ENCODE results near the gene EEF1AKMT1.

EEF1AKMT1 gene

DNA sequence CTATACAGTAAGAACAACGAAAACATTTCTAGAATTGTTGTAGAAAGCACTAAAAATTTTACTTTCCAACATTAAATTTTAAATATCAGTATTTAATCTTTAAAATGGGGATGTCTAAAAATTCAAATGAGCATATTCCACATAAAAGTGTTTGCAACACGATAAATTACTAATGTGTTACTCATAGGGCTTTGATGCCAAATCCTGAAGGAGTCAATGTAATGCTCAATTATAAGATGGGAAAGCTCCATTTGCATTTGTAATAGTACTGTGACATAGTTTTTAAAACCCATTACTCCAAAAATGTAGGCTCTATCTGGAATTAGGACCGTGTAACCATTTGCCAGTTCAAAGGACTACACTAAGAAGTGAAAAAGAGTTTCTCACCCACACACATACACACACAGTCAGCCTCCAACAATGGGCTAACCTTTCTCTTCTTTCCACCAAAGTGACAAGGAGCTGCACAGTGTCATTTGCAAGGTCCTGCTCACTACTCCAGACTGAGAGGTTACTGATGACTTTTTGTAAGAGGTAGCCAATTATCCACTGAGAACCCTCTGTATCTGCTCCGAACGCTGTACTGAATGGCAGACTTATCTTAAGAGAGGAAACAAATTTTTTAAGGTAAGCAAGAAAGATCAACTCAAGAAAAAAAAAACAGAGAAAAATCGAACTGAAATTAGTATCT is 26.1 kb upstream of the EEF1AKMT1 start:
- FAIRE-seq (no peak), DNase-seq (ENCODE audit: insufficient read length) (no peak)
- no peak for TF ChIP-seq POLR2A (IDR thresholded peaks at IDR 0.05; ENCODE audit: low read depth, low read length)
- no peak for TF ChIP-seq TAF1 (IDR thresholded peaks at IDR 0.05; ENCODE audit: borderline replicate concordance, low read depth, low read length)
- TF ChIP-seq POLR2AphosphoS5 (IDR thresholded peaks at IDR 0.05; ENCODE audit: low read depth, low read length): no peak

DNA sequence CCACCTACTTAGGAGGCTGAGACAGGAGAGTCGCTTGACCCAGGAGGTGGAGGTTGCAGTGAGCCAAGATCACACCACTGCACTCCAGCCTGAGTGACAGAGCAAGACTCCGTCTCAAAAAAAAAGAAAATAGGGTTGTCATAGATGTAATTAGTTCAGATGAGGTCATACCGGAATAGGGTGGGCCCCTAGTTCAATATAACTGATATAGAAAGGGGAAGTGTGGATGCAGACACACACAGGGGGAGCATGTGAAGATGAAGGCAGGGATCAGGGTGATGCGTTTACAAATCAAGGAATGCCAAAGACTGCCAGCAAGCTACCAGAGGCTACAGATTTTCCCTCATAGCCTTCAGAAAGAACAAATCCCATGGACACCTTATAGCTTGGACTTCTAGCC is 24.3 kb upstream of the EEF1AKMT1 start:
- FAIRE-seq (no peak), DNase-seq (ENCODE audit: insufficient read length) (no peak)
- TF ChIP-seq POLR2A (IDR thresholded peaks at IDR 0.05; ENCODE audit: low read depth, low read length) (no peak), POLR2AphosphoS5 (IDR thresholded peaks at IDR 0.05; ENCODE audit: low read depth, low read length) (no peak), TAF1 (IDR thresholded peaks at IDR 0.05; ENCODE audit: borderline replicate concordance, low read depth, low read length) (no peak)

DNA sequence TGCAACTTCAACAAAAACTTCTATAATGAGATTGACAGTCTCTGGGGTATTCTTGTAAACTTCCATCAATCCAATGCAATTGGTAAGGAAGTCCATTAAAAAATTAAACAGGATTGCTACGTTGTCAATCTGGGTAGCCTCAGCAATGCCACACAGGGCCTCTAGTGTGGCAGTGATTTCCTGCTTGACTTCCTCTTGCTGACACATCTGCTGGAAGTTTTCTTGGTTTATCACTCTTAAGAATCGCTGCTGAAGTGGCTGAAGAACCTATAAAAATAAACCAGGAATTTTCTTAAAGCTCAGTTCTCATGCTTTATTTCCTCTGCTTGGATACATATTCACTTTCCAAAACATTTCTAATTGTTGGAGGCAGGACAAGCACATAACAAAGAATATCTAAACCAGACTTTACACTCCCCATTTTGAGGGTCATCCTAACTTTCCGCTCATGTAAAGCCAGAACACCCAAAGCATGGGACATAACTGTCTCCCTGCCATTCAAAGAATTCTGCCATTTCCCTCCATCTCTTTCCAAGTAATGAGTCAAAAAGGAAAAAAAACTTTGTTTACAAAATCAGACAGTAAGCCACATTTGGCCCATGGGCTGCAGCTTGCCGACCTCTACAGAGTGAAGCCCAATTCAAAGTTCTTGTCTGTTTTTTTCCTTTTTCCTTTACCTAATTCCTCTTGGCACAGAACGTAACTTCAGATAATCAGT is 23.2 kb upstream of the EEF1AKMT1 start:
- FAIRE-seq (no peak), DNase-seq (ENCODE audit: insufficient read length) (no peak)
- TF ChIP-seq POLR2AphosphoS5 (IDR thresholded peaks at IDR 0.05; ENCODE audit: low read depth, low read length): no peak

DNA sequence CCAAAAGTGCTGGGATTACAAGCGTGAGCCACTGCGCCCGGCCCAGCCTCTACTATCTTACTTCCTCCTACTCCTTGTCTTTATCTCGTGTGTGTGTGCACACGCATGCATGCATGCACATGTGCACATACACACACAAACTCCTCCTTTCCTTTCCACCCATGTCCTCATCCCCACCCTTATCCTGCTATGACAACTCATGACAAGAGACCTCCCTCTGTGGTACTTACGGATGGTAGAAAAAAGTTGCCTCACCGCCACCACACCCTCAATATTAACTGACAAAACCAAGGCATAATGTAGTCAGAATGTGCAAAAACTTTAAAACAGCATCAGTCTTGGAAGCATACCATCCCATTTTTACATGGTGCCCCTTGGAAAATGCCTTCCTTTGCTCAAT is 15.9 kb upstream of the EEF1AKMT1 start:
- no peak for DNase-seq (ENCODE audit: insufficient read length)
- no peak for FAIRE-seq
- TF ChIP-seq TAF1 (IDR thresholded peaks at IDR 0.05; ENCODE audit: borderline replicate concordance, low read depth, low read length) (no peak), POLR2A (IDR thresholded peaks at IDR 0.05; ENCODE audit: low read depth, low read length) (no peak), POLR2AphosphoS5 (IDR thresholded peaks at IDR 0.05; ENCODE audit: low read depth, low read length) (no peak)

DNA sequence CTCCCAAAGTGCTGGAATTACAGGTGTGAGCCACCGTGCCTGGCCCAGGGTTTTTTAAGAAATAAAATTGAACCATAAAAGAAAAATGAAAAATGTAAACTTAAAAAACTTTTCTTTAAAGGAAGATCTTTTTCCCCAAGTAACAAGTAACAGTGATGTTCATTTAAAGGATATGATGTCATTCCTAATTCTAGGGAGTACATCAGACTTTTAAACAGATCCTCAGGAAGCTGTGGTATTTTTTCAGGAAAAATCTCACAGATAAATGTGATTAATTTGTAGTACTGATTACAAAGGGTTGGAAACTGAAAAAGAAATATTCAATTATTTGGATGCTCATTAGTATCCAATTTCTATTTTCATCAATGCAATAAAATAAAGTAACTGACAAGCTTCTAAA is 14.6 kb upstream of the EEF1AKMT1 start:
- FAIRE-seq (no peak), DNase-seq (ENCODE audit: insufficient read length) (no peak)
- TF ChIP-seq TAF1 (IDR thresholded peaks at IDR 0.05; ENCODE audit: borderline replicate concordance, low read depth, low read length): no peak
- TF ChIP-seq POLR2A (IDR thresholded peaks at IDR 0.05; ENCODE audit: low read depth, low read length): no peak
- no peak for TF ChIP-seq POLR2AphosphoS5 (IDR thresholded peaks at IDR 0.05; ENCODE audit: low read depth, low read length)

DNA sequence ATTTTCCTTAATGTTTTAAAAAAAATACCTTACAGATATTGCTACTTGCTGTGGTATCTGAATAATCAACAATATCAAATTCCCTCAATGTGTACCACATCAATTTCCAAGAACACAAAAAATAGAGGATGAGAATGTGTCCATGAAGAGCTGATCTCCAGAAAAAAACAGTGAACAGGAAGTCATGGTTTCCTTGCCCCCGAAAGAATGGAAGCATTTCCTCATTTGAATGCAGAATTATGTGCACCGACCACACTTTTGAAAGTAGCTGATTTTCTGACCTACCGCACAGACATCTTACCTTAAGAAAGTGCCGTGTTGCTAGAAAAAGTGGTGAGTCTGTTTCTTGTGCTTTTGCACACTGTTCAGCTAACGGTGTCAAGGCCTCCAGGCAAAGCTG is 13.4 kb upstream of the EEF1AKMT1 start:
- DNase-seq (ENCODE audit: insufficient read length): no peak
- no peak for FAIRE-seq
- TF ChIP-seq POLR2AphosphoS5 (IDR thresholded peaks at IDR 0.05; ENCODE audit: low read depth, low read length) (no peak), POLR2A (IDR thresholded peaks at IDR 0.05; ENCODE audit: low read depth, low read length) (no peak), TAF1 (IDR thresholded peaks at IDR 0.05; ENCODE audit: borderline replicate concordance, low read depth, low read length) (no peak)

- no peak for DNase-seq (ENCODE audit: insufficient read length)
- TF ChIP-seq POLR2AphosphoS5 (IDR thresholded peaks at IDR 0.05; ENCODE audit: low read depth, low read length): no peak
- TF ChIP-seq POLR2A (IDR thresholded peaks at IDR 0.05; ENCODE audit: low read depth, low read length): no peak
- no peak for TF ChIP-seq TAF1 (IDR thresholded peaks at IDR 0.05; ENCODE audit: borderline replicate concordance, low read depth, low read length)
- FAIRE-seq: peak; percentile 53
These were observed 8.5 kb upstream of the EEF1AKMT1 start for GRCh38 chr13:20782116-20782708.

DNA sequence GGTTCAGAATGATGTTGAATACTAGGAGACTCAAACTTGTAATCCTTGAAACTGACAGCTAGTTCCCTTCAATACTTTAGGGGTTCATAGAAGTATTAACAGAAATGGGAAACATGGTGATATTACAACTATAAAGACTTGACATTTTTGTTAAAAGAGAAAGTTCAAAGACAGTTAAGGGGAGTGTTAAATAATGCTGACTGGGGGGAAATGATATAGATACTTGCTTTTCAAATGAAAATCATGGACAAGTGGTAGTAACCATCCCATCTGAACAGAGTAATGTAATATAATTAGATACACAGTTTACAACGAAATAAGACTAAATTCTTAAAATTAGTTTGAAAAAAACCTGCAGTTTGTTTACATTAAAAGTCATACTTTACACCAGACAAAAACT is 6.6 kb upstream of the EEF1AKMT1 start:
- FAIRE-seq: no peak
- DNase-seq (ENCODE audit: insufficient read length): no peak
- TF ChIP-seq POLR2AphosphoS5 (IDR thresholded peaks at IDR 0.05; ENCODE audit: low read depth, low read length) (no peak), POLR2A (IDR thresholded peaks at IDR 0.05; ENCODE audit: low read depth, low read length) (no peak), TAF1 (IDR thresholded peaks at IDR 0.05; ENCODE audit: borderline replicate concordance, low read depth, low read length) (no peak)

DNA sequence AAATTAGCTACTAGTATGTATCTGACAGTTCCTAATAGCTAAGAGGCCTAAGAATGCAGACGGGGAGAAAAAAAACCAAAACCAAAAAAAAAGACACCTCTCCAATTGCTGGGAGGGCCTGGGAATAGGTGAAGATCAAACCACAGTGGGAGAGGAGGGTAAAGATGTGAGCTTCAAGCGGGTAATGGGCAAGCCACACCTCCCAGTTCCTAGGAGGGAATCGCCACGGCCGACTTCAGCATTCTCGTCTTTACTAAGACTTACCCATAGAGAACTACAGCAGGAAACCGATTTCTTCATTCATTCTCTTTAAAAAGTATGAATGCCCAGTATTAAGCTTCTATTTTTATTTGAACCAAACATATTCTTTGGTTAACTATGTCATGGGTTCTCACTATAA is 5.6 kb upstream of the EEF1AKMT1 start:
- FAIRE-seq (no peak), DNase-seq (ENCODE audit: insufficient read length) (no peak)
- TF ChIP-seq POLR2AphosphoS5 (IDR thresholded peaks at IDR 0.05; ENCODE audit: low read depth, low read length) (no peak), TAF1 (IDR thresholded peaks at IDR 0.05; ENCODE audit: borderline replicate concordance, low read depth, low read length) (no peak), POLR2A (IDR thresholded peaks at IDR 0.05; ENCODE audit: low read depth, low read length) (no peak)

- FAIRE-seq: no peak
- DNase-seq (ENCODE audit: insufficient read length): no peak
- no peak for TF ChIP-seq POLR2AphosphoS5 (IDR thresholded peaks at IDR 0.05; ENCODE audit: low read depth, low read length)
These were observed 4.5 kb upstream of the EEF1AKMT1 start for GRCh38 chr13:20778311-20778710.

GRCh38 chr13:20776751-20777150 is 3.0 kb upstream of the EEF1AKMT1 start:
- FAIRE-seq (no peak), DNase-seq (ENCODE audit: insufficient read length) (no peak)
- no peak for TF ChIP-seq POLR2AphosphoS5 (IDR thresholded peaks at IDR 0.05; ENCODE audit: low read depth, low read length)
- no peak for TF ChIP-seq POLR2A (IDR thresholded peaks at IDR 0.05; ENCODE audit: low read depth, low read length)
- TF ChIP-seq TAF1 (IDR thresholded peaks at IDR 0.05; ENCODE audit: borderline replicate concordance, low read depth, low read length): no peak

DNA sequence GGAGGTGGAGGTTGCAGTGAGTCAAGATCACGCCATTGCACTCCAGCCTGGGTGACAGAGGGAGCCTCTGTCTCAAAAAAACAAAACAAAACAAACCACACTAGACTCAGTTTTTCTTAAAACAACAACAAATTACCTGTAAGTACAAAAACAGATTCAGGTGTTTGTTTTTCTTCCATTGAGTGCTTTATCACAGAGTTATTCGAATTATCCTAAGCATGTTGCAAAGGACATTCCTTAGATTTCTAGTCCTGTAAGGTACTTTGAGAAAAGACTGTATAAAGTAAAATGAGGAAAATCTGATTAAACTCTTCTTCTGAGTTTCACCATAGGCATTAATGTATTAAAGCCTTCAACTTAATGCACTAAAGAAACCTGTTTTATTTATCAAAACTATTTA is 2.2 kb upstream of the EEF1AKMT1 start:
- TF ChIP-seq POLR2AphosphoS5 (IDR thresholded peaks at IDR 0.05; ENCODE audit: low read depth, low read length): no peak
- no peak for TF ChIP-seq TAF1 (IDR thresholded peaks at IDR 0.05; ENCODE audit: borderline replicate concordance, low read depth, low read length)
- no peak for TF ChIP-seq POLR2A (IDR thresholded peaks at IDR 0.05; ENCODE audit: low read depth, low read length)
- FAIRE-seq: no peak
- no peak for DNase-seq (ENCODE audit: insufficient read length)

Data from GM12892 (cell line).